ENCODE results near the gene PPFIA1.

- TF ChIP-seq CTCF (IDR thresholded peaks at IDR 0.05; ENCODE audit: insufficient read depth, low read length, poor library complexity, severe bottlenecking) = no peak
- no peak for TF ChIP-seq EZH2phosphoT487 (conservative IDR thresholded peaks at IDR 0.05; ENCODE audit: low read length)
Observed at GRCh38 chr11:70404244-70404643, 133.8 kb downstream of the PPFIA1 start.
